Choroid plexus epithelial cell (primary cell): ENCODE results near the gene OSTC.

Experiments used
- DNase-seq: peaks from one replicate; pipeline ENCODE4 v3.0.0-alpha.2; 2010; ENCODE audit warnings: low read depth
- H3K4me3 ChIP-seq: 2 replicates; pipeline ENCODE4 v1.5.1; 2011; ENCODE audit warnings: low read depth, mild to moderate bottlenecking, control low read depth, low read length, moderate library complexity
- TF ChIP-seq, protein P1 (sequence below): conservative IDR thresholded peaks from 2 replicates; pipeline ENCODE4 v1.5.1; 2011; ENCODE audit warnings: low read depth, mild to moderate bottlenecking, control low read depth, inconsistent platforms, low read length, moderate library complexity

OSTC gene

DNA sequence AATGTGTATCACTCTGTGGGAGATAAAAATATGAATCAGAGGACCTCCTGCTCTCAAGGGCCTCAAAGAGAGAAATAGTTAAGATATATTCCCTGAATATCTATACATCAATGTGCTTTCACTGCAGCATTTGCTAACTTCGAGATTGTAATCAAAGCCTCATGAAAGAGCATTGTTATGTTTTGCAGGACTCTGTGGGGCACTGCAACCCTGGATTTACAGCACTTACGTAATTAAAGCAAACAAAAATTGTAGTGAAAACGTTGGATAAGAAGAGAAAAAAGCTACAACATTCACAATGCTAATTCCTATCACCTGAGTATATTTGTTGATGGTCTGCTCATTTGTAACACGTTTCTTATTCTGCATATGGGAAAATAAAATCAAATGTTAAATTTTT, 64.5 kb downstream of the OSTC start:
- TF ChIP-seq, protein P1, sequence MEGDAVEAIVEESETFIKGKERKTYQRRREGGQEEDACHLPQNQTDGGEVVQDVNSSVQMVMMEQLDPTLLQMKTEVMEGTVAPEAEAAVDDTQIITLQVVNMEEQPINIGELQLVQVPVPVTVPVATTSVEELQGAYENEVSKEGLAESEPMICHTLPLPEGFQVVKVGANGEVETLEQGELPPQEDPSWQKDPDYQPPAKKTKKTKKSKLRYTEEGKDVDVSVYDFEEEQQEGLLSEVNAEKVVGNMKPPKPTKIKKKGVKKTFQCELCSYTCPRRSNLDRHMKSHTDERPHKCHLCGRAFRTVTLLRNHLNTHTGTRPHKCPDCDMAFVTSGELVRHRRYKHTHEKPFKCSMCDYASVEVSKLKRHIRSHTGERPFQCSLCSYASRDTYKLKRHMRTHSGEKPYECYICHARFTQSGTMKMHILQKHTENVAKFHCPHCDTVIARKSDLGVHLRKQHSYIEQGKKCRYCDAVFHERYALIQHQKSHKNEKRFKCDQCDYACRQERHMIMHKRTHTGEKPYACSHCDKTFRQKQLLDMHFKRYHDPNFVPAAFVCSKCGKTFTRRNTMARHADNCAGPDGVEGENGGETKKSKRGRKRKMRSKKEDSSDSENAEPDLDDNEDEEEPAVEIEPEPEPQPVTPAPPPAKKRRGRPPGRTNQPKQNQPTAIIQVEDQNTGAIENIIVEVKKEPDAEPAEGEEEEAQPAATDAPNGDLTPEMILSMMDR, result no peak
- no peak for DNase-seq
- H3K4me3 ChIP-seq, result no peak overlapping the region

DNA sequence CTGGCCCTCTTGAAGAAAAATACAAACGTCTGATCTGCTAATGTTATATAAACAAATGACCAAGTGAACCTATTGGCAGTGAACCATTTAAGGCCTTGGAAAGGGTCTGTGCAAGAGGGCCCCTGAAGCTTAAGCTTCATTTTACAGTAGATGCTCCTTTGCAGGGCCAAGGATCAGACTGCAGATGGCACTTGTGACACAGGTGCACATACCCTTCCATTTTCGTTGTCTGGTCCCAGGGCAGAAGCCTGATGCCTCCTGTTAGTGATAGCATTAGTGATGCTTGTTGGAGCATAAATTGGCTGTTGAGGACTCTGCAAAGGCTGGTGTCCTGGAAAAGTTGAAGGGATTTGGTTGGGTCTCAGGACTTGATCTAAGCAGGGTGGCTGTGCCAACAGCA, 65.9 kb downstream of the OSTC start:
- no peak overlapping the region for H3K4me3 ChIP-seq
- DNase-seq, result no peak
- TF ChIP-seq, protein P1, result no peak

DNA sequence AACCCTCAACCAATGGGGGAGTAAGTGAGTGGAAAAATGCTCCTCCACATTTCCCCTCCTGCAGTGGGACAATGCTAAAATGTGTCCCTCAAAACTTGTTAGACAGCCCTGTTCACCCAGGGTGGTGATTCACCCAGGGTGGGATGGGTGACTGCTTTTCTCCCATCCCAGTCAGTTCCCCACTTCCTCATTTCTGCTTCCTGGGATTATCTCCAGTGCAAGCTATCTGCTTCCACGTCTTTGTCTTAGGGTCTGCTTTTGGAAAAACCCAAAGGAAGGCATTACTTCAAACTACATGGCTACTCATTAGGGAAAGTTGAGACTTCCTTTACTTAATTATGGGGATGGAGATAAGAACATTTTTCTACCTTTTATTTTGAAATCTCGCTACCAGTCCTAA, 67.0 kb downstream of the OSTC start:
- no peak overlapping the region for H3K4me3 ChIP-seq
- DNase-seq, result no peak
- TF ChIP-seq, protein P1, result no peak
